ENCODE results near the gene ZNF20.
"Not testable (repeated sequence)": the region's sequence is repeated elsewhere in the genome, so short reads cannot be mapped to it uniquely, and the experiment has no call there.

Gene ZNF20

GRCh38 chr19:12111943-12112637 lies 28.1 kb downstream of the ZNF20 start:
- no peak for DNase-seq

- no peak for DNase-seq
Measured at GRCh38 chr19:12111176-12111575, 29.0 kb downstream of the ZNF20 start.

GRCh38 chr19:12103909-12104308 lies 36.2 kb downstream of the ZNF20 start:
- DNase-seq: not testable (repeated sequence)

- no peak for DNase-seq
Measured at GRCh38 chr19:12098040-12098439, 42.1 kb downstream of the ZNF20 start.

- DNase-seq: no peak
Measured at GRCh38 chr19:12095111-12095790, 44.9 kb downstream of the ZNF20 start.

- DNase-seq: no peak
Measured at GRCh38 chr19:12093777-12094176, 46.4 kb downstream of the ZNF20 start.

GRCh38 chr19:12092956-12093355 lies 47.2 kb downstream of the ZNF20 start:
- DNase-seq: no peak

- DNase-seq: peak; percentile 20 to 63
Measured at GRCh38 chr19:12092065-12092867, 47.9 kb downstream of the ZNF20 start.

GRCh38 chr19:12090807-12091206 lies 49.3 kb downstream of the ZNF20 start:
- peak; percentile 28 to 38 for DNase-seq

GRCh38 chr19:12085074-12085818 lies 54.9 kb downstream of the ZNF20 start:
- no peak for DNase-seq

GRCh38 chr19:12083336-12083735 lies 56.8 kb downstream of the ZNF20 start:
- DNase-seq: not testable (repeated sequence)
